ENCODE data around the gene CAV1.

The CAV1 gene

GRCh38 chr7:116549370-116549769 is 24.5 kb downstream of the CAV1 start:
- peaks cover 0 to 2% of the 10 kb centered on the region in 2 donors for H3K4me1 ChIP-seq (ENCODE audit: control insufficient read depth in 2 of 2, insufficient read depth in 1 of 2, low read depth in 1 of 2, low read length in 2 of 2)

GRCh38 chr7:116551692-116552091 is 26.9 kb downstream of the CAV1 start:
- WGBS, 2 donors (ENCODE audit: extremely low coverage in 2 of 2, insufficient read length in 2 of 2, insufficient replicate concordance in 1 of 2) = no CpG with 5 or more reads among the region's 5 CpGs
- no peaks in the 10 kb centered on the region for H3K27me3 ChIP-seq (ENCODE audit: control insufficient read depth in 3 of 3, insufficient read depth in 3 of 3, low read depth in 1 of 3, low read length in 3 of 3)

More at GRCh38 chr7:116549370-116549769, 24.5 kb downstream of the CAV1 start:
- Histone ChIP-seq H3K23ac (ENCODE audit: low read depth, low read length, poor library complexity) (no peak overlapping the region), H2BK5ac (ENCODE audit: low read length) (no peak overlapping the region), H2AK5ac (ENCODE audit: low read depth, low read length) (no peak overlapping the region), H3K9me3 (replicated peaks in 1 of 2; ENCODE audit: control insufficient read depth in 2 of 2, insufficient read depth in 1 of 2, low read depth in 1 of 2, low read length in 2 of 2) (no peaks in the 10 kb centered on the region), H2AFZ (ENCODE audit: low read length) (no peak overlapping the region), H3K9ac (ENCODE audit: low read depth, low read length, poor library complexity) (no peak overlapping the region), H3K27me3 (ENCODE audit: control insufficient read depth in 3 of 3, insufficient read depth in 3 of 3, low read depth in 1 of 3, low read length in 3 of 3) (no peaks in the 10 kb centered on the region), H4K91ac (ENCODE audit: low read depth, low read length, poor library complexity) (no peak overlapping the region), H3K27ac (replicated peaks; ENCODE audit: low read length) (no peak overlapping the region), H2BK12ac (ENCODE audit: low read length) (no peak overlapping the region), H2BK15ac (ENCODE audit: low read length) (no peak overlapping the region), H3K79me1 (ENCODE audit: low read depth, low read length) (no peaks in the 10 kb centered on the region), H4K8ac (ENCODE audit: low read depth, low read length) (no peak overlapping the region), H3K4ac (ENCODE audit: low read length) (no peak overlapping the region), H3K4me2 (ENCODE audit: insufficient read depth, low read length, poor library complexity, severe bottlenecking) (no peak overlapping the region), H3K36me3 (replicated peaks in 1 of 2; ENCODE audit: control insufficient read depth in 2 of 2, insufficient read depth in 2 of 2, low read length in 2 of 2) (no peaks in the 10 kb centered on the region), H2BK120ac (ENCODE audit: low read depth, low read length) (no peak overlapping the region), H3K14ac (ENCODE audit: low read length) (no peak overlapping the region), H3K18ac (ENCODE audit: low read length) (no peak overlapping the region), H3K4me3 (ENCODE audit: low read length in 2 of 2) (no peak overlapping the region)
- DNase-seq (ENCODE audit: low spot score) = no peak

DNA sequence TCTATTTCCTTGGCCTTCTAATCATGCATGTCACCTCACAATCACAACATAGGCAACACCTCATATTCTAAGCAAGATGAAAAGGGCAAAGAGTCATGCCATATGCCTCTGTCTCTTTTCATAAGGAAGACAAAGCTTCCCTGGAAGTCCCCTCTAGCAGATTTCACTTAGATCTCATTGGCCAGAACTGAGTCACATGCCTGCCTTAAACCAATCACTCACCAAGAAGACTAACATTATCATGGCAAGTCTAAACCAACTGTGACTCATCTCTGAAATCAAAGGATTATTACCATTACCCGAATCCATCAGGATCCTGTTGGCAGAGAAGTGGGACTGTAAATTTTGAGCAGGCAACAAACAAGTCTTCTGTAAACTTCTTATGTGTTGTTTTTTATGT is 27.8 kb downstream of the CAV1 start:
- Histone ChIP-seq H3K14ac (ENCODE audit: low read length) (no peak overlapping the region), H2BK120ac (ENCODE audit: low read depth, low read length) (no peak overlapping the region), H3K36me3 (replicated peaks in 1 of 2; ENCODE audit: control insufficient read depth in 2 of 2, insufficient read depth in 2 of 2, low read length in 2 of 2) (no peaks in the 10 kb centered on the region), H2AFZ (ENCODE audit: low read length) (peak overlapping the region; percentile 16), H3K9me3 (replicated peaks in 1 of 2; ENCODE audit: control insufficient read depth in 2 of 2, insufficient read depth in 1 of 2, low read depth in 1 of 2, low read length in 2 of 2) (no peaks in the 10 kb centered on the region), H3K23ac (ENCODE audit: low read depth, low read length, poor library complexity) (no peak overlapping the region), H3K4ac (ENCODE audit: low read length) (no peak overlapping the region), H3K27ac (replicated peaks; ENCODE audit: low read length) (no peak overlapping the region), H3K4me3 (ENCODE audit: low read length in 2 of 2) (no peak overlapping the region), H2BK12ac (ENCODE audit: low read length) (no peak overlapping the region), H3K4me2 (ENCODE audit: insufficient read depth, low read length, poor library complexity, severe bottlenecking) (no peak overlapping the region), H4K8ac (ENCODE audit: low read depth, low read length) (no peak overlapping the region), H3K27me3 (ENCODE audit: control insufficient read depth in 3 of 3, insufficient read depth in 3 of 3, low read depth in 1 of 3, low read length in 3 of 3) (no peaks in the 10 kb centered on the region), H4K91ac (ENCODE audit: low read depth, low read length, poor library complexity) (no peak overlapping the region), H2BK15ac (ENCODE audit: low read length) (no peak overlapping the region), H3K4me1 (ENCODE audit: control insufficient read depth in 2 of 2, insufficient read depth in 1 of 2, low read depth in 1 of 2, low read length in 2 of 2) (peaks cover 0 to 2% of the 10 kb centered on the region in 2 donors), H2BK5ac (ENCODE audit: low read length) (no peak overlapping the region), H3K79me1 (ENCODE audit: low read depth, low read length) (no peaks in the 10 kb centered on the region), H3K9ac (ENCODE audit: low read depth, low read length, poor library complexity) (no peak overlapping the region), H3K18ac (ENCODE audit: low read length) (no peak overlapping the region), H2AK5ac (ENCODE audit: low read depth, low read length) (no peak overlapping the region)
- no peak for DNase-seq (ENCODE audit: low spot score)
- no CpG with 5 or more reads among the region's 1 CpG for WGBS, 2 donors (ENCODE audit: extremely low coverage in 2 of 2, insufficient read length in 2 of 2, insufficient replicate concordance in 1 of 2)

More at GRCh38 chr7:116551692-116552091, 26.9 kb downstream of the CAV1 start:
- Histone ChIP-seq H4K8ac (ENCODE audit: low read depth, low read length) (no peak overlapping the region), H3K4me3 (ENCODE audit: low read length in 2 of 2) (no peak overlapping the region), H3K79me1 (ENCODE audit: low read depth, low read length) (no peaks in the 10 kb centered on the region), H3K27ac (replicated peaks; ENCODE audit: low read length) (no peak overlapping the region), H4K91ac (ENCODE audit: low read depth, low read length, poor library complexity) (no peak overlapping the region), H2AFZ (ENCODE audit: low read length) (no peak overlapping the region), H2BK12ac (ENCODE audit: low read length) (no peak overlapping the region), H2BK120ac (ENCODE audit: low read depth, low read length) (no peak overlapping the region), H3K4me2 (ENCODE audit: insufficient read depth, low read length, poor library complexity, severe bottlenecking) (no peak overlapping the region), H3K9me3 (replicated peaks in 1 of 2; ENCODE audit: control insufficient read depth in 2 of 2, insufficient read depth in 1 of 2, low read depth in 1 of 2, low read length in 2 of 2) (no peaks in the 10 kb centered on the region), H2BK15ac (ENCODE audit: low read length) (no peak overlapping the region), H3K36me3 (replicated peaks in 1 of 2; ENCODE audit: control insufficient read depth in 2 of 2, insufficient read depth in 2 of 2, low read length in 2 of 2) (no peaks in the 10 kb centered on the region), H3K14ac (ENCODE audit: low read length) (no peak overlapping the region), H2BK5ac (ENCODE audit: low read length) (no peak overlapping the region), H2AK5ac (ENCODE audit: low read depth, low read length) (no peak overlapping the region), H3K23ac (ENCODE audit: low read depth, low read length, poor library complexity) (no peak overlapping the region), H3K9ac (ENCODE audit: low read depth, low read length, poor library complexity) (no peak overlapping the region), H3K18ac (ENCODE audit: low read length) (no peak overlapping the region), H3K4me1 (ENCODE audit: control insufficient read depth in 2 of 2, insufficient read depth in 1 of 2, low read depth in 1 of 2, low read length in 2 of 2) (peaks cover 0 to 2% of the 10 kb centered on the region in 2 donors), H3K4ac (ENCODE audit: low read length) (no peak overlapping the region)
- DNase-seq (ENCODE audit: low spot score) = no peak

DNA sequence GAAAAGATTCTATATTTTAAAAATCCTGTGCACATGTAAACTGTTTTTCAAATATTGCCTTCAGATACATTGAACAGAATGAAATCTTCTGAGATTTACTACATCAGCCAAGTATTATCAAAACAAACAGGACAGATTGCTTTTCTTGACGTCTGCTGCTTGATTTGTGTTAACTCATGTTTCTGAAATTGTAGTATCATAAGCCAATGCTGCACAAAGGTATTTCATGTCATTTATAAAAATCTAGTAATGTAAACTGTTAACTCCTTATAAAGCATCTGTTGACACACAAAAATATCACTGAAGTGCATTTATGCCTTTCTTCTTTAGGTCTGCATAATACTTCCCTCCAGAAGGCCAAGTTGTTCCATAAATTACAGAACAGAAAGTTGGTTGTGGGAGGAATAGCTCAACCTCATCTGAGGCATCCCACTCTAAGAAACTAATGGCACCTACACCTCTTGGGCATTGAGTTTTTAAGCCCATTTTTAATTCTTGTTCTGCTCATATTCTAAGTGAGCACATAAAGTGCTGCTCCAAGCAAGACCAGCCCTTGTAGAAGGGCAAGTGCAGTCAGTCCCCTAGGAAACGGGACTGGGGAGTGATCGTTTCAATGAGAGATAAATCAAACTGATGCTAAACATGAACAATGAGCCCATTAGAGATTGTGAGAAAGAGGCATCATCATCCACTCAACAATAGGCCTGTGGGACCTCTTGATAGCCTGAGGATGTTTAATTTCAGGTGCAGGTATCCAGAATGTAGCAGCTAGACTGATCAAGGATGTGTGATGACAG is 28.5 kb downstream of the CAV1 start:
- no peak overlapping the region for H3K18ac ChIP-seq (ENCODE audit: low read length)
- H2BK12ac ChIP-seq (ENCODE audit: low read length) = no peak overlapping the region
- peaks cover 0 to 2% of the 10 kb centered on the region in 2 donors for H3K4me1 ChIP-seq (ENCODE audit: control insufficient read depth in 2 of 2, insufficient read depth in 1 of 2, low read depth in 1 of 2, low read length in 2 of 2)
- H3K79me1 ChIP-seq (ENCODE audit: low read depth, low read length) = no peaks in the 10 kb centered on the region
- no peak overlapping the region for H4K91ac ChIP-seq (ENCODE audit: low read depth, low read length, poor library complexity)
- no peak overlapping the region for H3K14ac ChIP-seq (ENCODE audit: low read length)
- no peak overlapping the region for H3K9ac ChIP-seq (ENCODE audit: low read depth, low read length, poor library complexity)
- H3K23ac ChIP-seq (ENCODE audit: low read depth, low read length, poor library complexity) = no peak overlapping the region
- H4K8ac ChIP-seq (ENCODE audit: low read depth, low read length) = no peak overlapping the region
- H3K4me2 ChIP-seq (ENCODE audit: insufficient read depth, low read length, poor library complexity, severe bottlenecking) = no peak overlapping the region
- H3K27ac ChIP-seq (replicated peaks; ENCODE audit: low read length) = no peak overlapping the region
- no peak overlapping the region for H3K4me3 ChIP-seq (ENCODE audit: low read length in 2 of 2)
- H3K27me3 ChIP-seq (ENCODE audit: control insufficient read depth in 3 of 3, insufficient read depth in 3 of 3, low read depth in 1 of 3, low read length in 3 of 3) = no peaks in the 10 kb centered on the region
- no peak overlapping the region for H2AFZ ChIP-seq (ENCODE audit: low read length)
- no peak overlapping the region for H2BK15ac ChIP-seq (ENCODE audit: low read length)
- H3K36me3 ChIP-seq (replicated peaks in 1 of 2; ENCODE audit: control insufficient read depth in 2 of 2, insufficient read depth in 2 of 2, low read length in 2 of 2) = no peaks in the 10 kb centered on the region
- no peak overlapping the region for H2AK5ac ChIP-seq (ENCODE audit: low read depth, low read length)
- DNase-seq (ENCODE audit: low spot score) = no peak
- no peak overlapping the region for H3K4ac ChIP-seq (ENCODE audit: low read length)
- no peaks in the 10 kb centered on the region for H3K9me3 ChIP-seq (replicated peaks in 1 of 2; ENCODE audit: control insufficient read depth in 2 of 2, insufficient read depth in 1 of 2, low read depth in 1 of 2, low read length in 2 of 2)
- no peak overlapping the region for H2BK5ac ChIP-seq (ENCODE audit: low read length)
- no peak overlapping the region for H2BK120ac ChIP-seq (ENCODE audit: low read depth, low read length)
- no CpG with 5 or more reads among the region's 3 CpGs for whole genome bisulfite sequencing, 2 donors (ENCODE audit: extremely low coverage in 2 of 2, insufficient read length in 2 of 2, insufficient replicate concordance in 1 of 2)

Measured in neuronal stem cell (in vitro differentiated cells).